PFSK-1 (cell line): ENCODE data around the gene TMEM106A.

Experiments
- FOXP2 ChIP-seq: optimal IDR thresholded peaks from 2 replicates; pipeline ENCODE3; 2011; ENCODE audit warnings: borderline replicate concordance, control low read depth, inconsistent platforms; ENCODE audit not compliant: insufficient read depth; ENCODE audit errors: extremely low read length, extremely low read depth
- POLR2AphosphoS5 ChIP-seq: IDR thresholded peaks from 2 replicates; pipeline ENCODE4 v1.6.1; 2012; ENCODE audit warnings: low read depth, mild to moderate bottlenecking, control low read depth, low read length, moderate library complexity
- REST ChIP-seq, 2 experiments: IDR thresholded peaks; 2 replicates each; pipeline versions ENCODE4 v1.6.1 to v1.8.0; 2011 to 2012; ENCODE audit warnings: low read depth in 2 of 2, low read length in 2 of 2, control low read depth in 1 of 2, inconsistent platforms in 1 of 2, mild to moderate bottlenecking in 1 of 2, moderate library complexity in 1 of 2; ENCODE audit not compliant: insufficient read depth in 1 of 2
- SIN3A ChIP-seq: IDR thresholded peaks from 2 replicates; pipeline ENCODE4 v1.6.1; 2012; ENCODE audit warnings: mild to moderate bottlenecking, low read length, moderate library complexity, borderline replicate concordance; ENCODE audit not compliant: insufficient read depth

- TF ChIP-seq SIN3A (no peak), POLR2AphosphoS5 (no peak), REST (IDR thresholded peaks at IDR 0.05; ENCODE audit: insufficient read depth in 1 of 2, low read depth in 2 of 2, low read length in 2 of 2) (no peak), FOXP2 (no peak)
Measured at GRCh38 chr17:43224146-43224705, 12.6 kb downstream of the TMEM106A start.
